Erythroblast (primary cell): Measurements from ENCODE around the gene GARNL3.

ENCODE experiments used
- GATA1 ChIP-seq: IDR thresholded peaks from 2 replicates; pipeline ENCODE4 v1.6.1; 2011; ENCODE audit warnings: low read depth, mild to moderate bottlenecking, control low read depth, low read length, moderate library complexity
- POLR2A ChIP-seq: IDR thresholded peaks from 2 replicates; pipeline ENCODE4 v1.6.1; 2011; ENCODE audit warnings: mild to moderate bottlenecking, low read length

DNA sequence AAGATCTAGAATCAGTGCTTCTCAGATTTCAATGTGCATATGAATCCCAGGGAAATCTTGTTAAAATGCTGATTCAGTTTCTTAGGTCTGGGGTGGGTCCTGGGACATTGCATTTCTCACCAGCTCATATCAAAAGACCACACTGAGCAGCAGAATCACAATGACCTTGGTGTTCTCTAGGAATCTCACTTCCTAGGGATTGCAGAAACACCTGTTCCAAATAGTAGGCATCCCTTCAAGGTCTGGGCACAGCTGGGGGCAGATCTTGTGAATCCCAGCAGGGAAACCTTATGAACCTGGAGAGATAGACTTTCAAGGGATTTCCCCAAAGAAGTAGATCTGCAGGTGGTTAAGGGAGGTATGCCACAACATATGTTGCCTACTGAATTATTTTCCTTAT, 8.9 kb upstream of the GARNL3 start:
- TF ChIP-seq POLR2A (no peak), GATA1 (no peak)
